GM19395 (cell line): ENCODE results near the gene PCBD2.
"Not testable (repeated sequence)": the region's sequence is repeated elsewhere in the genome, so short reads cannot be mapped to it uniquely, and the experiment has no call there.

Experiments used
- ATAC-seq: cut with Tn5 transposase; IDR thresholded peaks from one replicate; pipeline ENCODE4 v1.9.1; 2021; ENCODE audit warnings: mild to moderate bottlenecking, moderate library complexity; ENCODE audit not compliant: unreplicated experiment

PCBD2 gene

GRCh38 chr5:134904610-134905245, at the start of gene PCBD2:
Gene PCBD2, plus strand, starts transcription at chr5:134905131. Its CDS starts 9 bp downstream, at chr5:134905140.
- peak; percentile 74 for ATAC-seq

- ATAC-seq, result not testable (repeated sequence)
Observed at GRCh38 chr5:134856465-134856864, 48.5 kb upstream of the PCBD2 start.

GRCh38 chr5:134857401-134857800, 47.5 kb upstream of the PCBD2 start:
- no peak for ATAC-seq

GRCh38 chr5:134864707-134865106, 40.2 kb upstream of the PCBD2 start:
- no peak for ATAC-seq

- ATAC-seq, result no peak
Observed at GRCh38 chr5:134873494-134873893, 31.4 kb upstream of the PCBD2 start.

- peak; percentile 83 for ATAC-seq
Observed at GRCh38 chr5:134873987-134874830, 30.7 kb upstream of the PCBD2 start, which contains the start of gene TXNDC15. Gene TXNDC15, plus strand, starts transcription at chr5:134874371. Its CDS starts 57 bp downstream, at chr5:134874428.

- peak; percentile 32 for ATAC-seq
Observed at GRCh38 chr5:134874831-134875655, 29.9 kb upstream of the PCBD2 start.

- ATAC-seq, result peak; percentile 46
Observed at GRCh38 chr5:134877159-134877558, 27.8 kb upstream of the PCBD2 start.

GRCh38 chr5:134878403-134878802, 26.5 kb upstream of the PCBD2 start:
- ATAC-seq, result no peak

GRCh38 chr5:134879456-134879855, 25.5 kb upstream of the PCBD2 start:
- no peak for ATAC-seq

GRCh38 chr5:134880937-134881336, 24.0 kb upstream of the PCBD2 start:
- not testable (repeated sequence) for ATAC-seq

- not testable (repeated sequence) for ATAC-seq
Observed at GRCh38 chr5:134881711-134882110, 23.2 kb upstream of the PCBD2 start.

- ATAC-seq, result no peak
Observed at GRCh38 chr5:134887593-134888159, 17.3 kb upstream of the PCBD2 start.

GRCh38 chr5:134889335-134889734, 15.6 kb upstream of the PCBD2 start:
- ATAC-seq, result no peak

- ATAC-seq, result no peak
Observed at GRCh38 chr5:134891473-134891872, 13.5 kb upstream of the PCBD2 start.

GRCh38 chr5:134892282-134892681, 12.6 kb upstream of the PCBD2 start:
- ATAC-seq, result no peak

GRCh38 chr5:134892926-134893325, 12.0 kb upstream of the PCBD2 start:
- no peak for ATAC-seq

GRCh38 chr5:134893748-134894505, 11.0 kb upstream of the PCBD2 start:
- no peak for ATAC-seq

- ATAC-seq, result peak; percentile 37
Observed at GRCh38 chr5:134902071-134902801, 2.7 kb upstream of the PCBD2 start.
